Osteocyte (in vitro differentiated cells): ENCODE measurements around the gene SLC39A11. TPM values are rescaled to one million over a fixed set of nuclear protein-coding genes. Genes with fewer than 3 reads are reported as not detected.

Source experiments
- DNase-seq: peaks from one replicate; pipeline ENCODE4 v3.0.0; 2021; ENCODE audit warnings: mixed read lengths; ENCODE audit not compliant: unreplicated experiment; ENCODE audit errors: extremely low spot score
- H3K27ac Mint-ChIP-seq: one replicate; pipeline ENCODE4 v1.8.0; 2021; ENCODE audit warnings: mild to moderate bottlenecking, mixed read lengths; ENCODE audit not compliant: unreplicated experiment
- H3K27me3 Mint-ChIP-seq: one replicate; pipeline ENCODE4 v1.8.0; 2021; ENCODE audit warnings: mixed read lengths; ENCODE audit not compliant: unreplicated experiment
- H3K36me3 Mint-ChIP-seq: one replicate; pipeline ENCODE4 v1.8.0; 2021; ENCODE audit warnings: mixed read lengths; ENCODE audit not compliant: unreplicated experiment
- H3K4me1 Mint-ChIP-seq: one replicate; pipeline ENCODE4 v1.8.0; 2021; ENCODE audit warnings: mixed read lengths; ENCODE audit not compliant: unreplicated experiment
- H3K4me3 Mint-ChIP-seq: one replicate; pipeline ENCODE4 v1.8.0; 2021; ENCODE audit warnings: mild to moderate bottlenecking, moderate library complexity, mixed read lengths; ENCODE audit not compliant: unreplicated experiment
- H3K9me3 Mint-ChIP-seq: one replicate; pipeline ENCODE4 v1.8.0; 2021; ENCODE audit warnings: mixed read lengths; ENCODE audit not compliant: unreplicated experiment
- total RNA-seq: library from RNA; stranded (reverse); gene quantifications from 2 replicates; pipeline ENCODE4 v1.2.1, GENCODE V29; 2021
- TF ChIP-seq, protein P1 (sequence below): fragments of 200-600 bp; sonication (generic); IDR thresholded peaks from 2 replicates; pipeline ENCODE4 v1.5.0; 2021; ENCODE audit warnings: antibody characterized with exemption, mild to moderate bottlenecking, moderate library complexity

Gene SLC39A11
- total RNA-seq, 1 donor from 2014 or later = 50.2 TPM

GRCh38 chr17:73045724-73046123 is 46.8 kb downstream of the SLC39A11 start:
- DNase-seq = no peak
- Mint-ChIP-seq H3K4me1 (peaks cover 59% of the 10 kb centered on the region), H3K27ac (peak overlapping the region; percentile 96), H3K9me3 (peaks cover 4% of the 10 kb centered on the region), H3K4me3 (no peak overlapping the region), H3K36me3 (peaks cover 22% of the 10 kb centered on the region), H3K27me3 (no peaks in the 10 kb centered on the region)
- TF ChIP-seq, protein P1, sequence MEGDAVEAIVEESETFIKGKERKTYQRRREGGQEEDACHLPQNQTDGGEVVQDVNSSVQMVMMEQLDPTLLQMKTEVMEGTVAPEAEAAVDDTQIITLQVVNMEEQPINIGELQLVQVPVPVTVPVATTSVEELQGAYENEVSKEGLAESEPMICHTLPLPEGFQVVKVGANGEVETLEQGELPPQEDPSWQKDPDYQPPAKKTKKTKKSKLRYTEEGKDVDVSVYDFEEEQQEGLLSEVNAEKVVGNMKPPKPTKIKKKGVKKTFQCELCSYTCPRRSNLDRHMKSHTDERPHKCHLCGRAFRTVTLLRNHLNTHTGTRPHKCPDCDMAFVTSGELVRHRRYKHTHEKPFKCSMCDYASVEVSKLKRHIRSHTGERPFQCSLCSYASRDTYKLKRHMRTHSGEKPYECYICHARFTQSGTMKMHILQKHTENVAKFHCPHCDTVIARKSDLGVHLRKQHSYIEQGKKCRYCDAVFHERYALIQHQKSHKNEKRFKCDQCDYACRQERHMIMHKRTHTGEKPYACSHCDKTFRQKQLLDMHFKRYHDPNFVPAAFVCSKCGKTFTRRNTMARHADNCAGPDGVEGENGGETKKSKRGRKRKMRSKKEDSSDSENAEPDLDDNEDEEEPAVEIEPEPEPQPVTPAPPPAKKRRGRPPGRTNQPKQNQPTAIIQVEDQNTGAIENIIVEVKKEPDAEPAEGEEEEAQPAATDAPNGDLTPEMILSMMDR = no peak

- DNase-seq = no peak
- peaks cover 11% of the 10 kb centered on the region for H3K9me3 Mint-ChIP-seq
- no peaks in the 10 kb centered on the region for H3K27me3 Mint-ChIP-seq
- peak overlapping the region; percentile 96 for H3K27ac Mint-ChIP-seq
- H3K4me3 Mint-ChIP-seq = peak overlapping the region; percentile 8
- peaks cover 19% of the 10 kb centered on the region for H3K36me3 Mint-ChIP-seq
- peaks cover 49% of the 10 kb centered on the region for H3K4me1 Mint-ChIP-seq
- TF ChIP-seq, protein P1 = no peak
Observed at GRCh38 chr17:73043686-73044581, 48.6 kb downstream of the SLC39A11 start.

DNA sequence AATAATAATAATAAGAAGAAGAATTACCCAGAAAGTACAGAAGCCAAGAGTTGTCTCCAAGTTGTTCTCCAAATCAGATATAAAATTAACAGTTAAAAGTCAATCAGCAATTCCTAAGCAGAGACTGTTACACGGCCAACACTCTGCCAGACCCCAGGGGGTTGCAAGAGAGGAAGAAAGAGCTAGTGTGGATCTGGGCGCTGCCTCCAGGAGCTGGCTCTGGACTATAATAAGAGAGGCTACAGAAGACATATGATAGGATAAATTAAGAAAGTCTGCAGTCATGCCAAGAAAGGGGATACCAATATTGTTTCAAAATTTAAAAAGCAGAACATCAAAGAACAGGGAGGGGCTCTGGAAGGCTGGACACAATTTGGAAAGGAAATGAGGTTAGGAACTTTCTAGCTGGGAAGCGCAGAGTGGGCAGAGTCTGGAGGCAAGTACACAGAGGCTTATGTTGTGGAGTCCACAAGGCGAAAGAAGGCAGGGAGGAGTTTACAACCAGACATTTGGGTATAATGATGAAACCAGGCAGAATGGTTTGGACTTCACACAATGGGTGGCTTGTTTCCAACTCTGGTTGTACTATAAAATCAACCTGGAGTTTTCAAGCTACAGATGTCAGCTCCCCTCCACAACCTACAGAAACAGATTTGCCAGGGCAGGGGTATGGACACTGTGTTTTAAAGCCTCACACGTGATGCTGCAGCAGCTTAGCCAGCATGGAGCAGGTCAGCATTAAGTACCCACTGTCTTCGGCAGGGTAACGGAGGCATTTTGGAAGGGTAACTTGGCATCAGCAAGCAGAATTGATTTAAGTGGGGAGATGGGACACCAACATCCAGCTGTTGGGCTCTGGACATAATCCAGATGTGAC is 49.4 kb downstream of the SLC39A11 start:
- no peak for DNase-seq
- peak overlapping the region; percentile 96 for H3K27ac Mint-ChIP-seq
- peaks cover 11% of the 10 kb centered on the region for H3K9me3 Mint-ChIP-seq
- peaks cover 49% of the 10 kb centered on the region for H3K4me1 Mint-ChIP-seq
- no peaks in the 10 kb centered on the region for H3K27me3 Mint-ChIP-seq
- TF ChIP-seq, protein P1 = no peak
- H3K4me3 Mint-ChIP-seq = peak overlapping the region; percentile 8
- H3K36me3 Mint-ChIP-seq = peaks cover 15% of the 10 kb centered on the region

GRCh38 chr17:73042225-73042624 is 50.3 kb downstream of the SLC39A11 start:
- Mint-ChIP-seq H3K27me3 (no peaks in the 10 kb centered on the region), H3K36me3 (peaks cover 13% of the 10 kb centered on the region), H3K4me1 (peaks cover 49% of the 10 kb centered on the region), H3K27ac (peak overlapping the region; percentile 96), H3K9me3 (peaks cover 11% of the 10 kb centered on the region), H3K4me3 (no peak overlapping the region)
- DNase-seq = no peak
- TF ChIP-seq, protein P1 = no peak

GRCh38 chr17:73039282-73039681 is 53.2 kb downstream of the SLC39A11 start:
- Mint-ChIP-seq H3K4me1 (peaks cover 25% of the 10 kb centered on the region), H3K9me3 (peaks cover 11% of the 10 kb centered on the region), H3K27ac (no peak overlapping the region), H3K4me3 (no peak overlapping the region), H3K27me3 (no peaks in the 10 kb centered on the region), H3K36me3 (peaks cover 16% of the 10 kb centered on the region)
- TF ChIP-seq, protein P1 = no peak
- DNase-seq = no peak
